CD4-positive, alpha-beta T cell (primary cell): Measurements from ENCODE around the gene GMNC. TPM values are rescaled to one million over a fixed set of nuclear protein-coding genes. Genes with fewer than 3 reads are reported as not detected.

ENCODE experiments used
- ATAC-seq: fragments of 200-7000 bp; cut with Tn5 transposase; one replicate; pipeline ENCODE4 v1.10.0; 2022; ENCODE audit warnings: mild to moderate bottlenecking; ENCODE audit not compliant: poor library complexity
- CTCF ChIA-PET: fragments of 350-600 bp; sonication (Branson Sonifier 250); formaldehyde crosslinking; loops from one replicate; lab custom pipeline; 2021; ENCODE audit warnings: antibody characterized with exemption, inconsistent platforms; lab: Charles Lee
- POLR2A ChIA-PET: fragments of 350-600 bp; sonication (Branson Sonifier 250); formaldehyde crosslinking; loops from one replicate; lab custom pipeline; 2021; ENCODE audit warnings: antibody characterized with exemption, inconsistent platforms; lab: Charles Lee
- DNase-seq, 14 experiments: peaks; one replicate each; pipeline ENCODE4 v3.0.0-alpha.2; 2013 to 2020; ENCODE audit warnings: mixed read lengths in 2 of 14
- H3K27ac ChIP-seq, 2 donors: one replicate each; pipeline versions ENCODE4 v1.5.1 to v1.7.0; 2013; ENCODE audit warnings: low read length in 2 of 2, low read depth in 1 of 2, mild to moderate bottlenecking in 1 of 2
- H3K27me3 ChIP-seq, 2 experiments: 1 replicate in 1 of 2; 2 replicates in 1 of 2; pipeline versions ENCODE4 v1.6.1 to v1.7.0; 2013; ENCODE audit warnings: low read length in 2 of 2, control low read depth in 1 of 2, mild to moderate bottlenecking in 1 of 2, moderate library complexity in 1 of 2; ENCODE audit not compliant: insufficient read depth in 2 of 2, control insufficient read depth in 1 of 2
- H3K36me3 ChIP-seq: one replicate; pipeline ENCODE4 v1.6.1; 2013; ENCODE audit warnings: low read length, control low read depth; ENCODE audit not compliant: insufficient read depth
- H3K4me1 ChIP-seq: one replicate; pipeline ENCODE4 v1.6.1; 2013; ENCODE audit warnings: low read length, control low read depth; ENCODE audit not compliant: insufficient read depth
- H3K4me3 ChIP-seq: one replicate; pipeline ENCODE4 v1.5.1; 2013; ENCODE audit warnings: mild to moderate bottlenecking, low read length, moderate library complexity
- H3K9me3 ChIP-seq, 2 experiments: 1 replicate in 1 of 2; 2 replicates in 1 of 2; pipeline versions ENCODE4 v1.6.1 to v1.7.0; 2013; ENCODE audit warnings: low read length in 2 of 2, mild to moderate bottlenecking in 2 of 2, control low read depth in 1 of 2, moderate library complexity in 1 of 2; ENCODE audit not compliant: control insufficient read depth in 1 of 2, insufficient read depth in 1 of 2
- H3K27ac Mint-ChIP-seq: one replicate; pipeline ENCODE4 v1.8.0; 2020; ENCODE audit warnings: mixed read lengths
- H3K27me3 Mint-ChIP-seq: one replicate; pipeline ENCODE4 v1.8.0; 2021; ENCODE audit warnings: mixed read lengths
- H3K36me3 Mint-ChIP-seq: one replicate; pipeline ENCODE4 v1.8.0; 2021; ENCODE audit warnings: low read depth, mixed read lengths
- H3K4me1 Mint-ChIP-seq: one replicate; pipeline ENCODE4 v1.8.0; 2021; ENCODE audit warnings: low read depth, mixed read lengths
- H3K4me3 Mint-ChIP-seq: one replicate; pipeline ENCODE4 v1.8.0; 2020; ENCODE audit warnings: mild to moderate bottlenecking, mixed read lengths
- H3K9me3 Mint-ChIP-seq: one replicate; pipeline ENCODE4 v1.8.0; 2020; ENCODE audit warnings: mixed read lengths
- CTCF ChIP-seq: fragments of 200-600 bp; IDR thresholded peaks from one replicate; pipeline ENCODE4 v1.8.0; 2022; ENCODE audit warnings: antibody characterized with exemption, mild to moderate bottlenecking
- intact Hi-C, 2 experiments: fragments of 100-400 bp; cut with DNase I in 1 of 2; cut with micrococcal nuclease in 1 of 2; formaldehyde crosslinking; loops; one replicate each; pipeline versions ENCODE4 v1.15.1 to v1.9.0; 2023 to 2025; cut with DNase I, micrococcal nuclease
- total RNA-seq, 174 experiments: library from RNA in 2 of 174; stranded (reverse) in 2 of 174; gene quantifications; one replicate each; pipeline ENCODE4 v1.2.3 and lab custom pipeline; 2021 to 2026

Gene GMNC
- total RNA-seq, 2 experiments from 2014 or later, result not detected

DNA sequence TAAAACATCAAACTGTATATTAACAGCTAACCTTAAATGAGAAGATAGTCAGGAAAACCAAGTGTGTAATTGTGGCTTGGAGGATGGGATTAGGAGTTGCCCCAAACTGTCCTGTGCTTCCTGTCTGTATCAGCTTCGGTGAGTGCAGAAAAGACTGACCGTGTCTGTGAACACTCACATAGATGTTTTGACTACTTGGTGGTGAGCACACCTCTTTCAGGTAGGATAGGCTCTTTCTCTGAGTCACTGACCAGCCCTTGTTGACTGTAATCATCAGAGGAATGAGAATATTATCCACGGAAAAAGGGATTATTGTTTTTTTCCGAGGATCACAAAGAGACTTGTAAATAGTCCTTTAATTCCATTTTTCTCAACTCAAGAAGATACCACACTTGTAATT, 51.5 kb downstream of the GMNC start:
- no peak overlapping the region for H3K27ac ChIP-seq
- no peak for DNase-seq
- CTCF ChIA-PET, result no interaction called here
- POLR2A ChIA-PET, result no interaction called here
- no peak overlapping the region for H3K4me3 ChIP-seq
- H3K4me1 ChIP-seq, result no peaks in the 10 kb centered on the region
- no peaks in the 10 kb centered on the region for H3K27me3 ChIP-seq
- no peaks in the 10 kb centered on the region for H3K9me3 ChIP-seq
- H3K27ac Mint-ChIP-seq, result no peak overlapping the region
- H3K27me3 Mint-ChIP-seq, result peaks cover 17% of the 10 kb centered on the region
- no peak for TF ChIP-seq CTCF
- no peaks in the 10 kb centered on the region for H3K4me1 Mint-ChIP-seq
- ATAC-seq, result no peak
- intact Hi-C loops, result no loop called here
- H3K36me3 Mint-ChIP-seq, result no peaks in the 10 kb centered on the region
- H3K9me3 Mint-ChIP-seq, result no peaks in the 10 kb centered on the region
- no peaks in the 10 kb centered on the region for H3K36me3 ChIP-seq
- H3K4me3 Mint-ChIP-seq, result no peak overlapping the region

GRCh38 chr3:190809351-190809750, 53.1 kb downstream of the GMNC start:
- Histone ChIP-seq H3K27ac (no peak overlapping the region), H3K4me3 (no peak overlapping the region), H3K27me3 (no peaks in the 10 kb centered on the region), H3K36me3 (no peaks in the 10 kb centered on the region), H3K9me3 (no peaks in the 10 kb centered on the region), H3K4me1 (no peaks in the 10 kb centered on the region)
- Mint-ChIP-seq H3K27me3 (peaks cover 17% of the 10 kb centered on the region), H3K4me3 (no peak overlapping the region), H3K27ac (no peak overlapping the region), H3K4me1 (no peaks in the 10 kb centered on the region), H3K9me3 (no peaks in the 10 kb centered on the region), H3K36me3 (no peaks in the 10 kb centered on the region)
- ATAC-seq, result no peak
- intact Hi-C loops, result no loop called here
- DNase-seq, result no peak
- ChIA-PET POLR2A (no interaction called here), CTCF (no interaction called here)
- no peak for TF ChIP-seq CTCF

DNA sequence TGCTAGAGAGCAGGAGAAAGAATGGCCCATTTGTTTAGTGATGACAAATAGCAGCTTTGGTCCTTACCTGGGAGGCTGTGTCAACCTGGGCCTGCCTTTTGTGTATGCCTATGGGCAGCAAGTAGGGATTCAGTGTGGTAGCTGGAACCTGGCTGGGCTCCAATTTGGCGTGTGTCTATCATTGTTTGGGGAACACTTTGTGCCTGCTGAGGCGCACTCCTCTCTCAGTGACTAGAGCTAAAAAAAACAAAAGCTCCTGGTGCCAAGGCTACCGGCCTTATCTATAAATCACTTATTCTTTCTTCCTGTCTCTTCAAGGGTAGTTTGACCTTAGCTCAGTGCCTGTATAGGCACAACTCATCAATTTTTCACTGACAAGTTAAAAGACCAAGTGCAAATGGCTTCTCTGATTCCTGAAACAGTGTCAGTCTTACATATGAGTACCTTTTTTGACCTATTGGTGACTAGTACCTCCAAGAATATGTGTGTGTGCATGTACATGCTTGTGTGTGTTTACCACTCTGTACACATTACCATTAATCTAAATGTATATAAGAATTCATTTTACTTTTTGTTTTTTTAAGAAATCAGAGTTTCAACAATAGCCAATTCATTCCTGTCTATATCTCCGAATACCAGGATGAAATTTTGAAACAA, 54.6 kb downstream of the GMNC start:
- Mint-ChIP-seq H3K9me3 (no peaks in the 10 kb centered on the region), H3K27ac (no peak overlapping the region), H3K4me3 (no peak overlapping the region), H3K27me3 (peaks cover 17% of the 10 kb centered on the region), H3K36me3 (no peaks in the 10 kb centered on the region), H3K4me1 (no peaks in the 10 kb centered on the region)
- ChIA-PET CTCF (no interaction called here), POLR2A (no interaction called here)
- Histone ChIP-seq H3K9me3 (no peaks in the 10 kb centered on the region), H3K4me1 (no peaks in the 10 kb centered on the region), H3K36me3 (no peaks in the 10 kb centered on the region), H3K27ac (no peak overlapping the region), H3K4me3 (no peak overlapping the region), H3K27me3 (no peaks in the 10 kb centered on the region)
- intact Hi-C loops, result no loop called here
- ATAC-seq (no peak), DNase-seq (no peak)
- no peak for TF ChIP-seq CTCF
